OCI-LY7 (cell line): ENCODE results near the gene JDP2.

Experiments used
- CTCF ChIP-seq: fragments of 200-600 bp; sonication (generic); conservative IDR thresholded peaks from 2 replicates; pipeline ENCODE4 v1.5.1; 2014; ENCODE audit warnings: mild to moderate bottlenecking, antibody characterized with exemption, low read length, moderate library complexity, mixed read lengths
- EZH2phosphoT487 ChIP-seq: fragments of 200-600 bp; sonication (generic); IDR thresholded peaks from 2 replicates; pipeline ENCODE4 v1.6.1; 2018; ENCODE audit warnings: low read depth, borderline replicate concordance, mild to moderate bottlenecking, mixed run types, antibody characterized with exemption, low read length, moderate library complexity, mixed read lengths

- no peak for TF ChIP-seq CTCF
- TF ChIP-seq EZH2phosphoT487 = no peak
These were observed 50.1 kb downstream of the JDP2 start for GRCh38 chr14:75477881-75478280.
